ENCODE measurements around the gene PPP2R3A.

Gene PPP2R3A

GRCh38 chr3:135967867-135968266, 2.3 kb downstream of the PPP2R3A start:
- Histone ChIP-seq H4K20me1 (no peaks in the 10 kb centered on the region), H3K4me1 (peaks cover 6% of the 10 kb centered on the region; the same call in 1 of the 2 replicates), H3K27me3 (no peaks in the 10 kb centered on the region), H3K4me3 (no peak overlapping the region), H3K36me3 (no peaks in the 10 kb centered on the region), H3K9me3 (peaks cover 5% of the 10 kb centered on the region; the same call in 1 of the 2 replicates), H3K4me2 (no peak overlapping the region), H3K27ac (no peak overlapping the region), H3K9ac (no peak overlapping the region)
- no peak for TF ChIP-seq Cebpa-rat (IDR thresholded peaks at IDR 0.05)

- no peaks in the 10 kb centered on the region for H3K36me3 ChIP-seq
- H4K20me1 ChIP-seq = no peaks in the 10 kb centered on the region
- peaks cover 6% of the 10 kb centered on the region; the same call in 1 of the 2 replicates for H3K4me1 ChIP-seq
- no peak overlapping the region for H3K9ac ChIP-seq
- no peak for TF ChIP-seq Cebpa-rat (IDR thresholded peaks at IDR 0.05)
- no peak overlapping the region for H3K27ac ChIP-seq
- no peaks in the 10 kb centered on the region for H3K27me3 ChIP-seq
- no peak overlapping the region for H3K4me2 ChIP-seq
- peaks cover 5% of the 10 kb centered on the region; the same call in 1 of the 2 replicates for H3K9me3 ChIP-seq
- H3K4me3 ChIP-seq = no peak overlapping the region
Measured at GRCh38 chr3:135970506-135971116, 5.1 kb downstream of the PPP2R3A start.

GRCh38 chr3:135973841-135974240, 8.3 kb downstream of the PPP2R3A start:
- Histone ChIP-seq H3K36me3 (no peaks in the 10 kb centered on the region), H3K27ac (no peak overlapping the region), H3K4me2 (no peak overlapping the region), H3K9ac (no peak overlapping the region), H3K4me3 (no peak overlapping the region), H4K20me1 (no peaks in the 10 kb centered on the region), H3K4me1 (no peaks in the 10 kb centered on the region), H3K27me3 (no peaks in the 10 kb centered on the region), H3K9me3 (no peaks in the 10 kb centered on the region)
- no peak for TF ChIP-seq Cebpa-rat (IDR thresholded peaks at IDR 0.05)

GRCh38 chr3:135975053-135975452, 9.5 kb downstream of the PPP2R3A start:
- TF ChIP-seq Cebpa-rat (IDR thresholded peaks at IDR 0.05) = no peak
- H3K4me1 ChIP-seq = no peaks in the 10 kb centered on the region
- H4K20me1 ChIP-seq = no peaks in the 10 kb centered on the region
- no peak overlapping the region for H3K4me2 ChIP-seq
- H3K27ac ChIP-seq = no peak overlapping the region
- no peak overlapping the region for H3K4me3 ChIP-seq
- no peaks in the 10 kb centered on the region for H3K9me3 ChIP-seq
- H3K9ac ChIP-seq = no peak overlapping the region
- no peaks in the 10 kb centered on the region for H3K27me3 ChIP-seq
- H3K36me3 ChIP-seq = no peaks in the 10 kb centered on the region

GRCh38 chr3:135975536-135975935, 10.0 kb downstream of the PPP2R3A start:
- Histone ChIP-seq H3K36me3 (no peaks in the 10 kb centered on the region), H4K20me1 (no peaks in the 10 kb centered on the region), H3K4me1 (no peaks in the 10 kb centered on the region), H3K4me3 (no peak overlapping the region), H3K27ac (no peak overlapping the region), H3K9me3 (no peaks in the 10 kb centered on the region), H3K4me2 (no peak overlapping the region), H3K9ac (no peak overlapping the region), H3K27me3 (no peaks in the 10 kb centered on the region)
- TF ChIP-seq Cebpa-rat (IDR thresholded peaks at IDR 0.05) = no peak

- Histone ChIP-seq H3K9me3 (peaks cover 8% of the 10 kb centered on the region; the same call in 1 of the 2 replicates), H3K4me2 (no peak overlapping the region), H3K27ac (no peak overlapping the region), H3K36me3 (no peaks in the 10 kb centered on the region), H3K4me1 (no peaks in the 10 kb centered on the region), H3K4me3 (no peak overlapping the region), H4K20me1 (no peaks in the 10 kb centered on the region), H3K27me3 (no peaks in the 10 kb centered on the region), H3K9ac (no peak overlapping the region)
- TF ChIP-seq Cebpa-rat (IDR thresholded peaks at IDR 0.05) = no peak
Measured at GRCh38 chr3:135980343-135980742, 14.8 kb downstream of the PPP2R3A start.

DNA sequence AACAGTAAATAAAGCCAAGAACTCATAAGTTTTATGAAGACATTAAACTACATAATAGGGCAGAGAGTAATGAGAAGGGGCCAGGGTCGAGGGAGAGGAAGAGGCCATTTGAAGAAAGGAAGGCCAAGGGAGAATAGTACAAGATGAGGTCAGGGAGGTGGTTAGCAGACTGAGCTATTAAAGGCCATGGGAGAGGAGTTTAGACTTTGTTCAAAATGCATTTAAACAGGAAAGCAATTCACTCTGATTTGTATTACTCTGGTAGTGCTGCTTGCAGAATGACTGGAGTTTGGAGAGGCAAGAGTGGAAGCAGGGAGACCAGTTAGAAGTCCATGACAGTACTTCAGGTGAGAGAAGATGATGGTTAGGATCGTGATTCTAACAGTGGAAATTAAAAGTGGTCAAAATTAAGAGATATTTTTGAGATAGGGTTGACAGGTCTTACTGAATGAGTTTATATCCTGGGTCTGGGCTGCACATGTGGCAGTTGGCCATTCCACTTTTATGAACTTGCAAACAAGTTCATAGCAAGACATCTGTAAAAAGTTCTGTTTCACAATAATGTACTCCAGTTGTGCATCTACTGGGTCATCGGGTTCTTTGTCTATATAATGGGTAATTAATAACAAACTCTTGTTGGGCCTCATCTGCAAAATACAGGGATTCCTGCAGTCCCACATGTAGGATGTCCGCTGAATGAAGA, 16.3 kb downstream of the PPP2R3A start:
- Histone ChIP-seq H3K9ac (no peak overlapping the region), H3K9me3 (peaks cover 8% of the 10 kb centered on the region; the same call in 1 of the 2 replicates), H3K27me3 (no peaks in the 10 kb centered on the region), H3K4me1 (no peaks in the 10 kb centered on the region), H4K20me1 (no peaks in the 10 kb centered on the region), H3K4me3 (no peak overlapping the region), H3K27ac (no peak overlapping the region), H3K36me3 (no peaks in the 10 kb centered on the region), H3K4me2 (no peak overlapping the region)
- no peak for TF ChIP-seq Cebpa-rat (IDR thresholded peaks at IDR 0.05)

GRCh38 chr3:135982404-135982761, 16.9 kb downstream of the PPP2R3A start:
- no peak overlapping the region for H3K4me2 ChIP-seq
- H3K4me3 ChIP-seq = no peak overlapping the region
- no peak overlapping the region for H3K27ac ChIP-seq
- H3K9ac ChIP-seq = no peak overlapping the region
- peaks cover 8% of the 10 kb centered on the region; the same call in 1 of the 2 replicates for H3K9me3 ChIP-seq
- H4K20me1 ChIP-seq = no peaks in the 10 kb centered on the region
- H3K27me3 ChIP-seq = no peaks in the 10 kb centered on the region
- no peak for TF ChIP-seq Cebpa-rat (IDR thresholded peaks at IDR 0.05)
- H3K4me1 ChIP-seq = no peaks in the 10 kb centered on the region
- H3K36me3 ChIP-seq = no peaks in the 10 kb centered on the region

GRCh38 chr3:135982922-135983581, 17.5 kb downstream of the PPP2R3A start:
- no peak overlapping the region for H3K4me2 ChIP-seq

DNA sequence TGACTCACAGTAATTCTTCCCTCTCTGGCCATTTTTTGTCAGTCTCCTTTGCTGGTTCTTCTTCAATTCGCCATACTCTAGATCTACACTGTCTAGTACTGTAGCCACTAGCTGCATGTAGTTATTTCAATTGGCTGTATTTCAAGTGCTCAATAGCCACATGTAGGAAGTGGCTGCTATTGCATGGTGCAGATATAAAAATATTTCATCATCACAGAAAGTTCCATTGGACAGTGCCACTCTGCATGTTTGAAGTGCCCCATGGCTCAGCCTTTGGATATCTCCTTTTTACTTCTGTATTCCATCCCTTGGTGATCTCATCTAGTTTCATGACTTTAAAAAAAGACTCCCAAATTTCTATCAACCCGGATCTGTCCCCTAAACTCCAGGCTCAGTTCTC, 22.1 kb downstream of the PPP2R3A start:
- no peak overlapping the region for H3K4me2 ChIP-seq
- no peak overlapping the region for H3K9ac ChIP-seq
- H3K4me1 ChIP-seq = peaks cover 13% of the 10 kb centered on the region
- H3K27me3 ChIP-seq = no peaks in the 10 kb centered on the region
- no peak overlapping the region for H3K4me3 ChIP-seq
- no peaks in the 10 kb centered on the region for H4K20me1 ChIP-seq
- peaks cover 8% of the 10 kb centered on the region; the same call in 1 of the 2 replicates for H3K9me3 ChIP-seq
- H3K36me3 ChIP-seq = no peaks in the 10 kb centered on the region
- no peak for TF ChIP-seq Cebpa-rat (IDR thresholded peaks at IDR 0.05)
- no peak overlapping the region for H3K27ac ChIP-seq

More at GRCh38 chr3:135982922-135983581, 17.5 kb downstream of the PPP2R3A start:
- Histone ChIP-seq H3K9me3 (peaks cover 8% of the 10 kb centered on the region; the same call in 1 of the 2 replicates), H3K36me3 (no peaks in the 10 kb centered on the region), H3K4me3 (no peak overlapping the region), H3K27me3 (no peaks in the 10 kb centered on the region), H3K4me1 (no peaks in the 10 kb centered on the region), H3K9ac (no peak overlapping the region), H4K20me1 (no peaks in the 10 kb centered on the region), H3K27ac (no peak overlapping the region)
- no peak for TF ChIP-seq Cebpa-rat (IDR thresholded peaks at IDR 0.05)

Data from BLaER1 (cell line).